ENCODE data around the gene NXPE1.

The NXPE1 gene

GRCh38 chr11:114562166-114562916 lies 2.7 kb upstream of the NXPE1 start:
- DNase-seq (ENCODE audit: low read depth, low spot score): no peak

- DNase-seq (ENCODE audit: low read depth, low spot score): no peak
These were observed 3.5 kb downstream of the NXPE1 start for GRCh38 chr11:114556135-114556534.

- DNase-seq (ENCODE audit: low read depth, low spot score): no peak
These were observed 6.0 kb downstream of the NXPE1 start for GRCh38 chr11:114553642-114554041.

GRCh38 chr11:114551060-114551459 lies 8.6 kb downstream of the NXPE1 start:
- no peak for DNase-seq (ENCODE audit: low read depth, low spot score)

- DNase-seq (ENCODE audit: low read depth, low spot score): no peak
These were observed 34.0 kb downstream of the NXPE1 start for GRCh38 chr11:114525682-114526081.

- no peak for DNase-seq (ENCODE audit: low read depth, low spot score)
These were observed 35.6 kb downstream of the NXPE1 start for GRCh38 chr11:114524122-114524521.

- DNase-seq (ENCODE audit: low read depth, low spot score): no peak
These were observed 36.9 kb downstream of the NXPE1 start for GRCh38 chr11:114522818-114523217.

- DNase-seq (ENCODE audit: low read depth, low spot score): no peak
These were observed 48.1 kb downstream of the NXPE1 start for GRCh38 chr11:114511538-114511937.

- no peak for DNase-seq (ENCODE audit: low read depth, low spot score)
These were observed 48.6 kb downstream of the NXPE1 start for GRCh38 chr11:114511079-114511478.

GRCh38 chr11:114501901-114502300 lies 57.8 kb downstream of the NXPE1 start:
- DNase-seq (ENCODE audit: low read depth, low spot score): no peak

- DNase-seq (ENCODE audit: low read depth, low spot score): no peak
These were observed 59.9 kb downstream of the NXPE1 start for GRCh38 chr11:114499756-114500155.

GRCh38 chr11:114496915-114497314 lies 62.8 kb downstream of the NXPE1 start:
- no peak for DNase-seq (ENCODE audit: low read depth, low spot score)

- no peak for DNase-seq (ENCODE audit: low read depth, low spot score)
These were observed 75.8 kb downstream of the NXPE1 start for GRCh38 chr11:114483929-114484328.

- DNase-seq (ENCODE audit: low read depth, low spot score): no peak
These were observed 77.6 kb downstream of the NXPE1 start for GRCh38 chr11:114482114-114482513.

- DNase-seq (ENCODE audit: low read depth, low spot score): no peak
These were observed 80.3 kb downstream of the NXPE1 start for GRCh38 chr11:114479331-114479730.

GRCh38 chr11:114478768-114479167 lies 80.9 kb downstream of the NXPE1 start:
- DNase-seq (ENCODE audit: low read depth, low spot score): peak; percentile 40

- DNase-seq (ENCODE audit: low read depth, low spot score): peak; percentile 56
These were observed 81.7 kb downstream of the NXPE1 start for GRCh38 chr11:114478001-114478410.

- no peak for DNase-seq (ENCODE audit: low read depth, low spot score)
These were observed 87.0 kb downstream of the NXPE1 start for GRCh38 chr11:114472661-114473060.

All from iPS DF 19.7 (cell line).